RWPE2 (cell line): ENCODE measurements around the gene IL1RAPL2.

Experiments used
- ATAC-seq: fragments of 200-7000 bp; cut with Tn5 transposase; 3 replicates; pipeline ENCODE4 v1.9.1; 2021; ENCODE audit warnings: low read depth
- DNase-seq: peaks from one replicate; pipeline ENCODE4 v3.0.0-alpha.2; 2020; ENCODE audit warnings: low spot score
- H3K27ac ChIP-seq: fragments of 450-650 bp; 2 replicates; pipeline ENCODE4 v1.5.1; 2017; ENCODE audit warnings: mild to moderate bottlenecking; ENCODE audit not compliant: poor library complexity, severe bottlenecking
- H3K27me3 ChIP-seq: fragments of 250-450 bp; sonication (Bioruptor Pico); 2 replicates; pipeline ENCODE4 v1.5.1; 2021; ENCODE audit warnings: mild to moderate bottlenecking, moderate library complexity; ENCODE audit not compliant: insufficient read depth, poor library complexity, severe bottlenecking
- H3K36me3 ChIP-seq: fragments of 250-450 bp; sonication (Bioruptor Pico); 2 replicates; pipeline ENCODE4 v1.5.1; 2020; ENCODE audit warnings: low read depth, mild to moderate bottlenecking, moderate library complexity
- H3K4me1 ChIP-seq: fragments of 250-450 bp; sonication (Bioruptor Pico); 2 replicates; pipeline ENCODE4 v1.5.1; 2021; ENCODE audit warnings: mild to moderate bottlenecking, moderate library complexity; ENCODE audit not compliant: insufficient read depth, poor library complexity, severe bottlenecking
- H3K4me3 ChIP-seq: fragments of 250-450 bp; sonication (Bioruptor Pico); 2 replicates; pipeline ENCODE4 v1.5.1; 2021; ENCODE audit warnings: mild to moderate bottlenecking, moderate library complexity; ENCODE audit not compliant: severe bottlenecking
- H3K9me3 ChIP-seq: fragments of 250-450 bp; sonication (Bioruptor Pico); 2 replicates; pipeline ENCODE4 v1.5.1; 2021; ENCODE audit warnings: mild to moderate bottlenecking, moderate library complexity; ENCODE audit not compliant: severe bottlenecking
- TF ChIP-seq, protein P1 (sequence below): fragments of 450-650 bp; IDR thresholded peaks from one replicate; pipeline ENCODE4 v1.5.1; 2017; ENCODE audit warnings: mild to moderate bottlenecking, moderate library complexity; ENCODE audit not compliant: poor library complexity, severe bottlenecking

Gene IL1RAPL2

DNA sequence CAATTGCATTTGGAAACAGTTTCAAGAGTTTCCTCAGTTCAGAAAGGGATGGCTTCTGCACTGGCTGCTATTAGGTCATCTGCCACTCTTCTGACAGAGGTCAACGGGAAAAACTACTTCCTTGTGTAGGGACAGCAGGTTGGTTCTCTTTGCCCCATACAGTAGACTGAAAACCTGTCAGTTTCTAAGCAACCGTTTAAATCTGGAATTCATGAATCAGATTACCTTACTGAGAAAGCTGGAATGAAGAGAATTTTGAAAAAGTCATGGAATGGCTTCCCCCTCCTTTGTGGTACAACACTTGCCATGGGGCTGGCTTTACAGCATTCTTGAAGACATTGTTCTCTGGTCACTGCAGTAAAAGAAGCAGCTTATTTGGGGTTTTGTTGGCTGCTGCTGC is 240.3 kb downstream of the IL1RAPL2 start:
- DNase-seq (no peak), ATAC-seq (no peak)
- TF ChIP-seq, protein P1, sequence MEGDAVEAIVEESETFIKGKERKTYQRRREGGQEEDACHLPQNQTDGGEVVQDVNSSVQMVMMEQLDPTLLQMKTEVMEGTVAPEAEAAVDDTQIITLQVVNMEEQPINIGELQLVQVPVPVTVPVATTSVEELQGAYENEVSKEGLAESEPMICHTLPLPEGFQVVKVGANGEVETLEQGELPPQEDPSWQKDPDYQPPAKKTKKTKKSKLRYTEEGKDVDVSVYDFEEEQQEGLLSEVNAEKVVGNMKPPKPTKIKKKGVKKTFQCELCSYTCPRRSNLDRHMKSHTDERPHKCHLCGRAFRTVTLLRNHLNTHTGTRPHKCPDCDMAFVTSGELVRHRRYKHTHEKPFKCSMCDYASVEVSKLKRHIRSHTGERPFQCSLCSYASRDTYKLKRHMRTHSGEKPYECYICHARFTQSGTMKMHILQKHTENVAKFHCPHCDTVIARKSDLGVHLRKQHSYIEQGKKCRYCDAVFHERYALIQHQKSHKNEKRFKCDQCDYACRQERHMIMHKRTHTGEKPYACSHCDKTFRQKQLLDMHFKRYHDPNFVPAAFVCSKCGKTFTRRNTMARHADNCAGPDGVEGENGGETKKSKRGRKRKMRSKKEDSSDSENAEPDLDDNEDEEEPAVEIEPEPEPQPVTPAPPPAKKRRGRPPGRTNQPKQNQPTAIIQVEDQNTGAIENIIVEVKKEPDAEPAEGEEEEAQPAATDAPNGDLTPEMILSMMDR, result no peak
- Histone ChIP-seq H3K4me1 (no peaks in the 10 kb centered on the region), H3K9me3 (no peaks in the 10 kb centered on the region), H3K36me3 (no peaks in the 10 kb centered on the region), H3K4me3 (no peak overlapping the region), H3K27me3 (no peaks in the 10 kb centered on the region), H3K27ac (no peak overlapping the region)

DNA sequence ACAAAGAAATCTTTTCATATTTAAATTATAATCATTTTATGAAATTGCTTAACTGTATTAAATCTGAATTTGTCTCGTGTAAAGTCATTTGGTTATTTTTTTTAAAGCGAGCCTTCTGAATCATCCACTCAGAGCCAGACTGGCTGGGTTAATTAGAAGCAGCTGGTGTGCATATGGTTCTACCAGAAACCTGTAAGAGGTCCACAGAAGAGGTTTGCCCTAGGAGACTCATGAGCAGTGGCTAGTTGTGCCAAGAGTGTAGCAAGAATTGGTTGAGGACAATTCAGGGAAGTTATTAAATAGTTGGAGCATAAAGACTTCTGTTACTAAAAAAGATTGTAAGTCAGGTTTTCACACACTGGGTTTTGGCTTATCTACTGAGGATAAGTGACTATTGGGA is 267.4 kb downstream of the IL1RAPL2 start:
- ATAC-seq, result no peak
- Histone ChIP-seq H3K4me1 (no peaks in the 10 kb centered on the region), H3K27ac (no peak overlapping the region), H3K36me3 (no peaks in the 10 kb centered on the region), H3K27me3 (no peaks in the 10 kb centered on the region), H3K4me3 (no peak overlapping the region), H3K9me3 (no peaks in the 10 kb centered on the region)
- TF ChIP-seq, protein P1, result no peak
- no peak for DNase-seq

DNA sequence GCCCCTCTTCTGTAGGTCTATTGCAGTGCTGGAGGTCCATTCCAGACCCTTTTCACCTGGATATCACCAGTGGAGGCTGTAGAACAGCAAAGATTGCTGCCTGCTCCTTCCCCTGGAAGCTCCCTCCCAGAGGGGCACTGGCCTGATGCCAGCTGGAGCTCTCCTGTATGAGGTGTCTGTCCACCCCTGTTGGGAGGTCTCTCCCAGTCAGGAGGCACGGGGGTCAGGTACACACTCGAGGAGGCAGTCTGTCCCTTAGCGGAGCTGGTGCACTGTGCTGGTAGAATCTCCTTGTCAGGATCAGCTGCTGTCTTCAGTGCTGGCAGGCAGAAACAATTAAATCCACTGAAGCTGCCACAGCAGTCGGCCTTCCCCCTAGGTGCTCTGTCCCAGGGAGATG is 276.6 kb downstream of the IL1RAPL2 start:
- no peak overlapping the region for H3K4me3 ChIP-seq
- TF ChIP-seq, protein P1, result no peak
- H3K9me3 ChIP-seq, result no peaks in the 10 kb centered on the region
- H3K4me1 ChIP-seq, result no peaks in the 10 kb centered on the region
- no peak for DNase-seq
- H3K27me3 ChIP-seq, result no peaks in the 10 kb centered on the region
- ATAC-seq, result no peak
- H3K36me3 ChIP-seq, result no peaks in the 10 kb centered on the region
- H3K27ac ChIP-seq, result no peak overlapping the region

DNA sequence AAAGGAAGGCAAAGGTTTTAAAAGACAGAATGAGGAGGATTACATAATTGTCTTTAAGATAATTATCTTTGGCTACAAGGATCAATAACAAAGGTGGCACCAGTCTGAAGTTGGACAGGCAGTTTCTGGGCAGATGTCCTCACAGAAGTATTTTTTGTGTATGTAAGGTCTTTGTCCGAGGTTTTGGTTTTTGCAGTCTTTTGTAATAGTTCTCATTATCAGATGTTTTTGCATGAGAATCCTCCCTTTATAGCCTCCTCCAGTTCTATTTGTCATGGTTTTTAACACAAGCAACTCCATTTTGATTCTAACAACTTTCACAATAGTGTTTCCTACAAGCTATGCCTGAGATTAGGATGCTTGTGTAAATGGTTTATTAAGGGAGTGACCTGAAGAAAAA is 286.2 kb downstream of the IL1RAPL2 start:
- no peaks in the 10 kb centered on the region for H3K9me3 ChIP-seq
- no peak for DNase-seq
- no peaks in the 10 kb centered on the region for H3K36me3 ChIP-seq
- H3K4me3 ChIP-seq, result no peak overlapping the region
- no peak overlapping the region for H3K27ac ChIP-seq
- ATAC-seq, result no peak
- no peaks in the 10 kb centered on the region for H3K27me3 ChIP-seq
- H3K4me1 ChIP-seq, result no peaks in the 10 kb centered on the region
- TF ChIP-seq, protein P1, result no peak

DNA sequence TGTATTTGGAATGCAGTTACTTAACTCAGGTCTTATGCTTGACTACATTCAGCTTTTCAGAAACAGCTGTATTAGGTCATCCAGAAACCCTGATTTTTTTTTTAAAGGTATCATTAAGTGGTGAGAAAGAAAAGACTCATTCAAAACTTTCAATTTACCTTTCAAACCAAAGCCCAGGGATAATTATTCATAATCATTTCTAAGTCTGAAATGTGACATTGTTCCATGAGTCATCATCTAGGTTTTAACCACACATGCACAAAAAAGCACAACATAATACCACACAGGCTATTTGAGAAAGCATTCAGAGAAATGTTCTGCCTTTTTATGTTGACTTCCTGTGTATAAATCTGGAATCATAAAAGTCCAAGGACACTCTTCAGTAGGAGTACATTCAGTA is 288.2 kb downstream of the IL1RAPL2 start:
- DNase-seq, result no peak

More for the DNA sequence above, 288.2 kb downstream of the IL1RAPL2 start:
- no peak for ATAC-seq
- H3K27me3 ChIP-seq, result no peaks in the 10 kb centered on the region
- TF ChIP-seq, protein P1, result no peak
- H3K4me3 ChIP-seq, result no peak overlapping the region
- no peak overlapping the region for H3K27ac ChIP-seq
- no peaks in the 10 kb centered on the region for H3K9me3 ChIP-seq
- no peaks in the 10 kb centered on the region for H3K36me3 ChIP-seq
- H3K4me1 ChIP-seq, result no peaks in the 10 kb centered on the region
